ENCODE results near the gene FARS2.

FARS2 gene

DNA sequence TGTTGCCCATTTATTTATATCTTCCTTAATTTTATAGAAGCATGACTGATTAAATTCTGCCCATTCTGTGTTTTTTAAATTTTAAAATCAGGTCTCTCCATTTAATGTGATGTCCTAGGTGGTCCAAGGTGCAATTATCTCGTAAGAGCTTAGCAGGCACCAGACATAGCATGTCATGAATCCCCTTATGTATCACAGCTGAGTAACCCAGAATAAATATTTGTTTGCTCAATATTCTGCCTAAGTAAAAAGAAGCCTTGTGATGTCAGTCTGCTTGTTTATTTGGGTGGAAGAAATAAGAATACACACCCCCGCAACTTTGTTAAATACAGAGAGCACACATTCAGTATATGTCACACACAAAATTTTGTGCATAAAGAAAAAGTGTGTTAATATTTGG is 211.3 kb downstream of the FARS2 start:
- DNase-seq: no peak

DNA sequence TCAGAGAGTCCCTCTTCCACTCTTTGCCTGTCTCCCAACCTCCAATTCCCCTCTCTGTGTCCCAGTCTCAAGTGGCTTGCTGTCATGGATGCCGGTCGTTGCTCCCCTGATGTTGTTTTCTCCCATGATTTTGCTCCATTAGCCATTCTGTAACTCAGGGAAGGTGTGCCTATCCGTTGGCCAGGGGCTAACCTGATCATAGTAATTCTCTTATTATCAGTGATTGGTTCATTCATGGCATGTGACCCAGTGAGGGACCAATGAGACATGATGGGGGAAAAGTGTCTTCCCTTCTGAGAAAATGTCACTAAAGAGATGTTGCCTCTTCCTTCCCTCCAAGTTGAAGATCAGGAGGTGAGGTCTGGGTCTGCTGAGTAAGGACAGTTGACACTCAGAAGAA is 214.5 kb downstream of the FARS2 start:
- no peak for DNase-seq

DNA sequence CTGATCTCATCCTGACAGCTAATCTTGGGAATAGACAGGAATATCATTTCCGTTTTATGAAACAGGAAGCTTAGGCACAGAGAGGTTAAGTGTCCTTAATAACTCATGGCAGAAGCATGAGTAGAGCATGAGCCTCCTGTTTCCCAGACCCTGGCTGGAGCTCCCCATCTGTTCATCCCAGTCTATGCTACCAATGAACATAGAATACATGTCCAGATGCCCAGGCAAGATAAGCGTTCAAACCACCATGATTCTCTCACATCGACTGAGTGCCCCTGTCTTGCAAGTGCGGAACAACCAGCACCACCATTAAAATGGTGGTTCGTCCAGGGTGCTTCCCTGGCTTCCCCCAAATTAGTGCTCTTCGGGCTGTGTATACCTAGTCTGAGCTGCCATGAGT is 217.1 kb downstream of the FARS2 start:
- DNase-seq: no peak

DNA sequence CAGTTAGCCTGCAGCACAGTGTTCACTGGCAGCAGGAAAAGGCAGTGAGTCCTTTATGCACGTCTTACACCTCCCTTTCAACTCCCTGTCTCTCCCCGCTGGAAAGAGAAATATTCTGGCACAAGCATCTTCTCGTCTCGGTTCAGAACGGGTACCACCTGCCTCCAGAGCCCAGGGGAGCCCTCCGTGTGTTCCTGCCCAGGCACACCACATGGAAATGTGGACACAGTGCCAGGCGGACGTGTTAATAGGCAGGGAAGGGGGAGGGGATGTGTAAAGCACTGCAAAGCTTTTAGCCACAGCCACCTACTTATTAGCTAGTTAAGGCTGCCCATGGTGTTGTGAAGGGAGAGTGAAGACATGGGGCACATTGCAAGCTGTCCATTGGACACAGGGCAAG is 219.7 kb downstream of the FARS2 start:
- DNase-seq: no peak

DNA sequence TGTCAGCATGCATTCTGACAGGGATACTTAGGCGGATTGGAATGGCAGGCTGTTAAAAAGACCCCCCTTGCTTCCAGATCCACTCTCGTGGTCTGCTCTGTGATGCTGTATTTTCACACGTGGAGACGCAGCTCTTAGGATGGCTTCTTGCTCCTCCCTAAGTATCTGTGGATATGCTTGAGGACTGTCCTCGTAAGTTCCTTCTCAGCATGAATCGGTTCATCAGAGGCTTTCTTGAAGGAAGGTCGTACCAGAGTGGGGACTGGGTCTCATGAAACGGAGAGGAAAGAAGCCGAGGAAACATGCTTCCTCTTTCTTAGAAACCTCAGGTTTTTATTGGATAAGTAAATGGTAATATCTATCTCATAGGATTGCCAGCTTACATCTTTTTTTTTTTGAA is 220.4 kb downstream of the FARS2 start:
- DNase-seq: no peak

DNA sequence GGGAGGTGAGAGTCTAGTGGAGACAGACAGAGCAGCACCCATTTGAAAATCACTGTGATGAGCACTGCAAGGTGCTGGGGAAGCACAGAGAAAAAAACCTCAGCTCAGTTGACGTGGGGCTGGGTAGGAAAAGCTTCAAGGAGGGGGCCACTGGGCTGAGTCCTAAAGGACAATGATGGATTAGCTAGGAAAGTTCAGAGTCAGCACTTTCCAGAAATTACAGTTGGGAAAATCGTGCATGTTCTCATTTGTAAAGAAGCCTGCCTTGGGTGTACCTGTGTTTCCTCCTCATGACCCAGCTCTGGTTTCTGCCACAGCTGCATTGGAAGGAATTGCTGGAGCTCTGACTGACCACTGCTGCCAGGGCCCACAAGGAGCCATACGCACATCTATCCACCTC is 221.3 kb downstream of the FARS2 start:
- DNase-seq: no peak

DNA sequence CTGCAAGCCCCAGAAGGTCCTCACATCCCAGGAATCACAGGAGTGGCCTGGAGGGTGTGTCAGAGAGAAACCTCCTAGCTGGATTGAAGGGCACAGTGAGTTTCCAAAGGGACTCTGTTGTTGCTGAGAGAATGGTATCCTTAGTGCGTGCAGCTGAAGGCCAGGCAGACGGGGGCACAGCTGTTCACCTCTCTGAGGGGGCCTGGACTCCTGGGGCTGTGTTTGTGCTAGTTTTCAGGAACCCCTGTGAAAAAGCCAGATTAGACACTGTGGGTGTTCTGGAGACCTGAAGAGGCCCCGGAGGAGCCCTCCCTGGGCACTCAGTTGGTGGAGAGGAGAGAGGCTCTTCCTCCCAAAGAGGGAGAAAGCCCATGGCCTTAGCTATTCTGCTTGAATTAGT is 223.4 kb downstream of the FARS2 start:
- DNase-seq: no peak

DNA sequence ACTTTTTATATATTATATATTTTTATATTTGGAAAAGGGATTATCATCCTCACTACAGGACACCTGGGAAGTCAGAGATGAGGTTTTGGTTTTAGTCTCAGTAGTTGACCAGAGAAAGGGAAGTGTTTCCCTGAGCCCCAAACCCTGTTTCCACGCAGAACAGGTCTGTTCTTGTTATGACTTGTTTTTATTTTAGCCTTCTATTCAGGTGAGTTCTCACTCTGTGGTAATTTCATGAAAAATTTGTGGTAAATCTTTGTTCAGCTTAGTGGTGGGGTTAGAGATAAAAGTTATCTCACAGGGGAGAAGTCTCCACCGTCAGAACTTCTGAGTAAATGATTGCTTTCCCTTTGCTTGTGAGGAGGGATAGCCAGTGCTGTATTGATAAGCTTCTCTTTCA is 224.9 kb downstream of the FARS2 start:
- no peak for DNase-seq

DNA sequence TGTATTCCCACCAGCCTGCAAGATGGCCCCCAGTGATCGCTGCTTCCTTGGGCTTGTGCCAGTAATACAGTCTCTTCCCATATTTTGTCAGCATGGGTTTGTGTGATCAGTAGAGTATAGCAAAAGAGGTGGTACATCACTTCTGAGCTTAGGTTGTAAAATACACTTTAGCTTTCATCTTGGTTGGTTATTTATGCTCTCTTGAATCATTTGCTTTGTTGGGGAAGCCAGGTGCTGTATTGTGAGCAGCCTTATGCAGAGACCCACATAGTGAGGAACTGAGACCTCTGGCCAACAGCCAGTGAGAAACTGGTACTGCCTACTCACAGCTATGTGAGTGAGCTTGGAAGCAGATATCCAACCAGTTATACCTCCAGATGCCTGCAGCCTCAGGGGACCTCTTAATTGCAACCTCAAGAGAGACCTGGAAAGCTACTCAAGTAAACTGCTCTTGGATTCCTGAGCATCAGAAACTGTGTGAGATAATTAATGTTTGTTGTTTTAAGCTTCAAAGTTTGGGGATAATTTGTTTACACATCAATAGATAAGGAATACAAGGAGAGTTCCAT is 229.3 kb downstream of the FARS2 start:
- DNase-seq: no peak

DNA sequence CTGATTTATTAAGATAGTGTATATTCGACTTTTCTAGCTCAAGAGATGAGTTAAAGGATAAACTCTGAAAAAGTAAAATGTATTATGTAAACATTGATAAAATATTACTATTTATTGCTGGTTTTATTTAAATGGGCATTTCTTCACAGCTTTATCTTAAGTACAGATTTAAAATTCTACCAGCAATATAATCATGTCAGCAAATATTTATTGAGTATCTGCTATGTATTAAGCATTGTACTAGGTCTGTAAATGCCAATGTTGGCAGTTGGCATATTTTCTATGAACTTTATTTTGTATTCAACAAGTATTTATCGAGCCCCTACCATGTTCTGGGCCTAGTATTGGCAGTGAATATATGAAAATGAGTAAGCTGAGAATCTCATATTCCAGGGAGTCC is 231.0 kb downstream of the FARS2 start:
- DNase-seq: no peak

DNA sequence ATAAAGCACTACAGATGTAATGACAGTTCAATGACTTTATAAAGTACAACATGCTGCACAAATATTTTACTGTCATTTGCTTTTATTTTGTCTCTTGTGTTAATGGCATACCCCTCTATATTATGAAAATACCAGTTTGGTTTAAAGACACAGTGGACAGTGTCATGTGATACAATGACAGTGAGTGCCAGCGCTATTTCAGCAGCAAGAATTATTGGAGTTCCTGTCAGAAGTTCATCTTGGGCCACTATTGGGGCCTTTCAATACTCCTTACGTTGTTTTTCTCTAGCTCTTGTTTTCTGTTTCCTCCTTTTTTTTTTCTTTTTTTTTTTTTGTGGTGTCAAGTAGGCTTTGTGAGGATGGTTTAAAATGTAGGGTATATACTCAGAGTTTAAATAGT is 232.5 kb downstream of the FARS2 start:
- no peak for DNase-seq

DNA sequence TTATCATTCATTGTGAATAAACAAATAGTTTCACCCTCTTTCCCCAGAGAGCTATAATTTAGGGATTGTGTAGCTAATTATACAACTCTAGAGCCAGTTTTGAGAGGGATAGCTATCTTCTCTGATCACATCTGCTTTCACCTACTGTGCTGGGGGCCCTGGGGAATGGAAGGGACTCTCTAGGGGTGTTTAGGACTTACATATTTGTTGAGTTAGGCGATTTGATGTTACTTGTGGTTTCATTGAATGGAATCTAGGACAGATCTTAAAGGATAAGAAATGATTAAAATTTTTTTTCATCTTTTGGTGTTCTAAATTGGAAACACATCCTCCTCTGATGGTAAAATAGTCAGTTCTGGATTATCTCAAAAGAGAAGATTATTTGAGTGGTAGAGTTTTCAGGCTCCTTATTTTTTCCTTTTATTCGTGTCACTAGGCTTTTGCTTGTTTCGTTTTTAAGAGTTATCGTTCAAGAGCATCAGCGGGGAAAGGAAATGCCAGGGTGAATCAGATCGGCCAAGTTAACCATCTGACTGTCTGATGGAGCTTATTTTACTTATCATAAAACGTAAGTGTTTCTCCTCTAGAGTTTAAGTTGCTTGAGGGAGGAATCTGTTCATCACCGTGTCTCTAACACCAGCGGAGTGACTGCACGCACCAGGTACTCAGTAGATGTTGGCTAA is 236.7 kb downstream of the FARS2 start:
- DNase-seq: peak; percentile 96

DNA sequence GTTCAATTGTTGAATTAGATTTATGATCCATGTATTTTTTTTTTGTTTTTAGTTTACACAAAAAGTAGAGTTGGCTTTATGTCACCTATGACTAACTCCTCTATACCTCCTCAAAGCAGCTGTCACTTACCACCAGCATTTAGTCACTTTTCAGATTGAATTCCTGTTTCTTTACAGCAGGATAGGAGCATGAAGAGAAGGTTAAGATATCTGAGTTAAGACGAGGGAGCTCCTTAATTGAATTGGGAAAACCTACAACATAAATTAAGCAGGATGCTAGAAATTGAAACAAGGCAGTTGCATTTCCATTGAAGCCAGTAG is 237.2 kb downstream of the FARS2 start:
- no peak for DNase-seq

DNA sequence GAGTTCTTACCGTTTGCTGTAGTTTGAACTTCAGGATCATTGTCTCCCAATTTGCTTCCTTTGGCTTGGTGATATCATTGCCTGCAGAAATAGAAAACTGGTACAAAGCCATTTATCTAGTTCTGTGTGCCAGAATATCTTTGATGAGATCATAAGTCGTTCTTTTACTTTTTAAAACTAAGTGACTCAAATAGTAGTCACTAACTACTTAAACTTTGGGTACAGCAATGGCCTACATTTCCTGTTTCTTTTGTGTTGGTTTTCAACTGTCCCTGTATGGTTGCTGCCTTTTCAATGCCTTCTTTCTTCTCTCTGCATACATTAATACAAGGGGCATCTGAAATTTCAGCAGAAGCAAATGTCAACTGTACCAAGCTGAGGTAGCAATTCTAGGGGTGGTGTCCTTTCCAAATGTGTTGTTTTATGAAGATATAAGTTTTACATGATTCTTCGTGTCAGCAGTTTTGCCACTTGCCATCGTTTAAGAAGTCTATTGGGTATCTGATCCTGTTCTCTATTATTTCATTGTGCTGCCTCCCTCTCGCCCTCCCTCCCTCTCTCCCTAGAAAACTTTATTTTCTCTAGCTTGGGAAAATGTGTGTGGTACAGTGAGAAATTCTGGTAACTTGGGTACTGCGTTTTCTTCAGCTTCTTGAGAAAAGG is 238.5 kb downstream of the FARS2 start:
- peak; percentile 69 for DNase-seq

DNA sequence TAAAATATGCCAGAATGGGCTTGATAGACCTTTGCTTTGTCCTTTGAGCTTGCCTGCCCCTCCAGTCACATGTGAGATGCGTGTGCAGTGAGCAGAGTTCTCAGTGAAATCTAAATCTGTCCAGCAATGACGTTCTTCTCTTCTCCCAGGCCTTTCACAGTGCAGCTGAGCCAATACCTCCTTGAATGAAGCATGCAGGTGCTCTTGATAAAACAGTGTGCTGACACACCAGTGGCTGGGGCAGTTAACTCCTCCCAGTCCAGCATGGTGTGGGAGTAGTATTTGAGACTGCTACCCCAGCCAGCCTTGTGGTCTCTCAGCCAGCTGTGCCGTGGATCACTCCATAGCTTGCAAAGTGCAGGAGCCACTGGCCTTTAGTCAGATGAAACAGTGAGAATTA is 240.5 kb downstream of the FARS2 start:
- DNase-seq: no peak

DNA sequence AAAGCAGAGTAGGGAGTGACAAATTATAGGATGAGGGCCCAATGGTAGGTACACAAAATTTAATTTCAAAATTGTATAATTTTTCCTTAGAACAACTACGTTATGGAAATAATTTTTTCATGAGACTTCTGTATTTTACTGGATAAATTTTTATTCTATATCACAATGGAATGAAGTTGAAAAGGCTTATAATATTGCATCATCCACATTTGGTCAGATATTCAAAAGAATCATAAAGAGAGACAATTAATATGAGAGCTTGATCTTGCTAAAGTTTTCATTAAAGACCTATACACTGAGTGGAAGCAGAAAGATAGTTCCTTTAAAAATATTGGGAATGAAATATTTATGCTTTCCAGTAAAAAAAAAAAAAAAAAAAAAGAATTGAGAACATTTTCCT is 242.8 kb downstream of the FARS2 start:
- DNase-seq: no peak

DNA sequence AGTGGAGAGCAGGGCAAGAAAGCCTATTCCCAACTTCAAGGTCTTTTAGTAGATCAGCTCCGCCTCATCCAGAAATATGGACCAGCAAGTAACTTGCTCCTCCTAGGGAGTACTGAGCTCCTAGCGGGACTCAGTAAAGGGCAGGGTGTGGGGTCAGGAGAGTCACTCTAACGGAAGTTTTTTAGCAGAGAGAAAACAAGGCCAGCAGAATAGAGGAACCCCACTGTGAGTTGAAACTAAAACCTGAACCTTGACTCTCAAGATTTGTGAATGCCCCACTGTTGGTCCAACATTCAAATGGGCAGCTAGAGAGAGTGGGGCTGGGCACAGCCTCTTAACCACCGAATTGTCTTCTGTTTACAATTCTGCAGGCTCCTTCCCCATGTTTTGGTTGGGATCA is 244.8 kb downstream of the FARS2 start:
- DNase-seq: no peak

DNA sequence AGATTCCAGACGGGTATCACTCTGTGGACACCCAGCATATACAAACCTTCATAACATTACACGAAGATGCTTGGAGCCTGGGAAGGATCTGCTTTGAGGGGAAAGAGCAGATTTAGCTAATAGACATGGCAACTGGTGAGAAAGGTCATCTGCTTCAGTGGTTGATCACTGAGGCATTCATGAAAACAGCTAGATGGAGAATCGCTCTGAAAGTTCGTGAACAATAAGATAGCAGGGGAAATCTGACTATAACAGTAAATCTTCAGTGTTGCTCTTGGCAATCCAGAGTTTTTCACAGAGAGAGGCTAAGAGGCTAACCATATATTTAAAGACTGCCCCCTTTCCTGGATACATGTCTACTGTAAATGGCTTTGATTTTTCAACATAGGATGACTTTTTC is 245.3 kb downstream of the FARS2 start:
- DNase-seq: no peak

DNA sequence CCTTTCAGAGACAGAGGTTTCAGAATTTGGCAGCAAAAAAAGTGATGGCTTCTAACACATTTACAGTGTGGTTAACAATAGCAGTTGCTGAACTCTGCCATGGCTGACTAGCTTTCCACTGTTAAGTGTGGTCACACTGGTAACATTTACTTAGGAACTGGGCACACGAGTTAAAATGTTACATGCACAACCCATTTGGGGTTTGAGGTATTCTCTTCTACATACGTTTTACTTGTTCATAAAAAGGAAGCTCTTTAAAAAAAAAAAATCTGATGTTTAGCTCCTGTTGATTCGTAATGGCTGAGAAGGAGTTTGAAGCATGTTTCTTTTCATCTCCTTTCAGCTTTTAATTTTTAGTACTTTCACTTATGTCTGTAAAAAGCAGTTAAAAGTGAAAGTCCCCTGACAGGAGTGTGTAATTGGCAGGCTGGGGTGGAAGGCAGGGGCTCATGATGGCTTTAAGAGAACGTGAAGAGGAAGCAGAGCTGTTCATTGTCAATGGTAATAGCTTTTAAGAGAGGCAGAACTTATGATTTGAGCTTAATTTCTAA is 245.9 kb downstream of the FARS2 start:
- DNase-seq: no peak

DNA sequence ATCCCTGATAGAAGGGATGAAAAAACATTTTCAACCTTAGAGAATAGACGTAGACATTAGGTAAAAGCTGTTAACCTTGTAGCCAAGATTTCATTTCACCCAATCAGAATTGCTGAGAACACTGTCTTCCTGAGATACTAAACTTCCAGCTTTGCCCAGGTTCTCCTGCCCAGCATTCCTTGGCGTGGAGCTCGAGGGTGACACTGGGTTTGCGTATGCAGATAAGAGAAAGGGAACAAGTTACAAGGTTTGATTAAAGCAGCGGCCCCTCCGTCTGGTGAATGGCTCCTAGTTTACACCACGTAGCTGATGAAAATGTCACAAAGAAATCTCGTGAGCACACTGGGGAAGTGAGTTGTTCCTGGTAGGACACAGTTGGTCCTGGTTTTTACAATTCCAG is 247.8 kb downstream of the FARS2 start:
- no peak for DNase-seq

DNA sequence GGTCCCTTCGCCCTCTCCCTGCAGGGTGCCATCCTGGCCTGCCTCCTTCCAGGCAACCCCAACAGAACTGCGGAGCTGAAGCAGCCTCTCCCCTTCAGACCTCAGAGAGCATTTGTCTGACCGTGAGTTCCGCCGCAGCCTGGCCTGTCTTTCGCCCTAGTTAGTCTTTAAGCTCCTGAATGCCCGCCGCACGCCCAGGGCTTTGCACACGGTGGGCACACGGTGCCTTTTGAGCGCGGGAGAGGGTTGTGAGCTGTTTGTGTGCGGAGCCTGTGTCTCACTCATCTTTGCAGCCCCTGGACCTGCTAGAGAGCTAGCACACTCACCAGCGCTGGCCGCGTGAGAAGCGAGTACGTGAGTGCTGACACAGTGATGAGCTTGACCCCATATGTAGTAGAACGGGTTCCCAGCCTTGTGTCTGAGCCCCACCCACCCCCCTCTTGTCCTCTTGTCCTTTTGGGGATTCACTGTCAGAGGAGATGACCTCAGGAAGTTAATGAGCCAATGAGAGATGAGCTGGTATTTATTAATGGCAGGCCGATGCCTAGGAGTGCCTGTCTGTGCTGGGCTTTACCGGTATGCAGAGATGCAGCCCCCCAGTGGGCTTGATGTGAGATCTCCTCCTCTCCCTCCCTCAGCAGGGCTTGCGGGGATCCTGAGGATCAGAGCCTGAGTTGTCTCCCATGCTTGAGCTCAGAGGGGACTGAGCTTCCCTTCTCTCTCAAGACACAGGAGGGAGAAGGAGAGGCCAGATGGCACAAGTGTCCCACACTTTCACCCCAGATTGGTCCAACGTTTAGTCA is 249.2 kb downstream of the FARS2 start:
- no peak for DNase-seq

DNA sequence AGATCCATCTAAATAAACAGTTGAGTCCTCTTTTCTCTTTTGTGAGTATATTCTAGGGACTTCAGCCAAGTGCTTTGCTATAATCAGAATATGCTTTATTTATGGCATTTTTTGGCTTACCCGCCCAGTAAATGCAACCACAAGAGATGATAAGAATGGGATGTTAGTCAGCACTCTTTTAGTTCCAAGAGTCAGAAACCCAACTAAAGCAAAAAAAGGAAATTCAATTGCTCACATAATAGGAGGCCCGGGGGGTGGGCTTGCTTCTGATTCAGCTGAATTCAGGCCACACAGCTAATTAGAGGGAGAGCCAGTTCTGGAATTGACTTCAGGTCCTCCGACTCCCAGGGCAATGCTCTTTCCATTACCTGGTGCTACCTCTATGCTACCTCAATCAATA is 250.6 kb downstream of the FARS2 start:
- DNase-seq: peak; percentile 93

DNA sequence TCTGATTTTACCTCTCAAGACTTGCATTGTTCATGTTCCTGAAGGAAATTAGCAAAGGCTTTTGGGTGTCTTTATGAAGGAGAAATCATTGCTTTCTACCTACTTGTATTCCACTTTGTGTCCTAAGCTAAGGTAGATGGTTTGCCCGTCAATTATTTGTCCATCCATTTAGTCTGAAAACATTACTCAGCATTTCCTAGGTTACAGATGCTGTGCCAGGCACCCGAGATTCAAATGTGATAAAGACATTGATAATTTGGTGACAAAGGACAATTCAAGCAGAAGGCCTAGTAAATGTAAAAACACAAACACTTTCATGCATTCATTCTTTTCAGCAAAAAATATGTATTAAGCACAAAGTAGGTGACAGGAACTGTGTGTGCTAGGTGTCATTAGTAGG is 251.1 kb downstream of the FARS2 start:
- DNase-seq: no peak

DNA sequence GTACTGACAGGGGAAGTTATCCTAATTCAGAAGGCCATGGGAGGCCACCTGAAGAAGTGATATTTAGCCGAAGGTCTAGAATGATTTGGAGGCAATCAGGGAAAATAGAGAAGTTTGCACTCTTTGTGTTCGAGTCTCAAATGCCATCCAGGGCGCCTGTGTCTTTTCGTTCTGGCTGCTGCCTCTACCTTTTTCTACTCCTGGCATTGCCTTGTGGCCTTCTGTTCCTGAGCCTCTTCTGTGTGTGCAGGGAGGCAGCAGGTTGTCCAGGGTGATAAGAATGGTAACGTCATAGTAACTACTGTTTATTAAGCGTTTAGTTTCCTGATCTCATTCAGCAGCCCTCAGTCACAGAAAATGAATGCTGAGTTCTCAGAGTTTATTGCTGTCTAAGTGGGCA is 252.1 kb downstream of the FARS2 start:
- DNase-seq: no peak
